Gastrocnemius medialis (tissue), 4 donors: ENCODE measurements around the gene ANKRD12. TPM values are rescaled to one million over a fixed set of nuclear protein-coding genes. Genes with fewer than 3 reads are reported as not detected.

Experiments
- ATAC-seq, 2 donors: fragments of 150-250 bp; one replicate each; pipeline ENCODE4 v1.9.1; 2016
- DNase-seq, 2 donors: peaks; one replicate each; pipeline ENCODE4 v3.0.0-alpha.2; 2019
- H3K27ac ChIP-seq, 4 donors: fragments of 200-600 bp; sonication (generic); 1 replicate in 1 of 4; 2 replicates in 3 of 4; pipeline ENCODE4 v1.5.1; 2016 to 2018; ENCODE audit warnings: mild to moderate bottlenecking in 2 of 4, moderate library complexity in 1 of 4
- H3K27me3 ChIP-seq, 3 donors: fragments of 200-600 bp; sonication (generic) in 2 of 3; 1 replicate in 1 of 3; 2 replicates in 2 of 3; pipeline versions ENCODE4 v1.5.1 to v1.6.0; 2016 to 2019; ENCODE audit warnings: mild to moderate bottlenecking in 1 of 3, moderate library complexity in 1 of 3
- H3K36me3 ChIP-seq, 2 donors: fragments of 200-600 bp; sonication (generic) in 1 of 2; one replicate each; pipeline ENCODE4 v1.5.1; 2017 to 2018
- H3K4me1 ChIP-seq, 2 donors: fragments of 200-600 bp; sonication (generic) in 1 of 2; one replicate each; pipeline ENCODE4 v1.5.1; 2016 to 2017; ENCODE audit warnings: mild to moderate bottlenecking in 2 of 2
- H3K4me3 ChIP-seq, 4 donors: fragments of 200-600 bp; sonication (generic) in 3 of 4; 1 replicate in 1 of 4; 2 replicates in 3 of 4; pipeline ENCODE4 v1.5.1; 2016 to 2019; ENCODE audit warnings: mild to moderate bottlenecking in 2 of 4
- H3K9me3 ChIP-seq, 3 donors: fragments of 200-600 bp; sonication (generic) in 2 of 3; 1 replicate in 1 of 3; 2 replicates in 2 of 3; pipeline ENCODE4 v1.5.1; 2016 to 2019
- POLR2A ChIP-seq, 2 donors: fragments of 450-650 bp; IDR thresholded peaks; one replicate each; pipeline ENCODE4 v1.6.1; 2017; ENCODE audit warnings: antibody characterized with exemption in 2 of 2, mild to moderate bottlenecking in 2 of 2, moderate library complexity in 2 of 2
- in situ Hi-C, 4 donors: fragments of 200-750 bp; cut with MboI; loops; one replicate each; pipeline versions ENCODE4 v1.15.0 to v1.8.0; 2017; ENCODE audit warnings: low sequenced_read_pairs in 4 of 4
- intact Hi-C: fragments of 100-400 bp; cut with DNase I; formaldehyde crosslinking; loops from one replicate; pipeline ENCODE4 v1.15.1; 2023; ENCODE audit warnings: low total_unique reads
- total RNA-seq, 4 donors: library from RNA; depleted of rRNA; stranded (reverse); fragments of >200 nt; gene quantifications; one replicate each; pipeline versions ENCODE4 v1.1.0 to v1.2.3, GENCODE V29; 2016
- TF ChIP-seq, protein P1 (sequence below), 5 experiments: fragments of 450-650 bp in 3 of 5; fragments of 200-600 bp in 2 of 5; sonication (generic) in 2 of 5; IDR thresholded peaks in 4 of 5; conservative IDR thresholded peaks in 1 of 5; 1 replicate in 4 of 5; 2 replicates in 1 of 5; pipeline ENCODE4 v1.5.1; 2016 to 2019; ENCODE audit warnings: antibody characterized with exemption in 5 of 5, mild to moderate bottlenecking in 3 of 5, moderate library complexity in 3 of 5

ANKRD12 gene
- total RNA-seq, 4 donors from 2014 or later = 26.9 to 40.1 (median 36.7) TPM

DNA sequence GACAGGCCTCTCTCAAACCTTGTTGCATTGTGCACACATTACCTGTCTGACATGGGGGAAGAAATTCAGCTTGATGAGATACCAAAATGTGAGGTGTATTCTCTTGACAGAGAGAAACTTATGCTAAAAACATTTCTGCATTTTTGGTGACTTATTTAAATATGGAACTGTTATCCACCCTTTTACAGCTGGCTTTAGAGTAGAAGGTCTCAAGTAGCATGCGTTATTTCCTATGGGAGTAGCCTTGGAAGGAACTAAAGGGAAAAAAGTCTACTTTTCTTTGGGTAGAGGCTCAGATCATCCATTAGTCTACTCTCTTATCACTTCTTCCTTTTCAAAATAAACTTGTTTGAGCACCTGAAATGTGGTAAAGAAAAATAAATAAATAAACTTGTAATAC lies 141.4 kb downstream of the ANKRD12 start:
- TF ChIP-seq, protein P1, sequence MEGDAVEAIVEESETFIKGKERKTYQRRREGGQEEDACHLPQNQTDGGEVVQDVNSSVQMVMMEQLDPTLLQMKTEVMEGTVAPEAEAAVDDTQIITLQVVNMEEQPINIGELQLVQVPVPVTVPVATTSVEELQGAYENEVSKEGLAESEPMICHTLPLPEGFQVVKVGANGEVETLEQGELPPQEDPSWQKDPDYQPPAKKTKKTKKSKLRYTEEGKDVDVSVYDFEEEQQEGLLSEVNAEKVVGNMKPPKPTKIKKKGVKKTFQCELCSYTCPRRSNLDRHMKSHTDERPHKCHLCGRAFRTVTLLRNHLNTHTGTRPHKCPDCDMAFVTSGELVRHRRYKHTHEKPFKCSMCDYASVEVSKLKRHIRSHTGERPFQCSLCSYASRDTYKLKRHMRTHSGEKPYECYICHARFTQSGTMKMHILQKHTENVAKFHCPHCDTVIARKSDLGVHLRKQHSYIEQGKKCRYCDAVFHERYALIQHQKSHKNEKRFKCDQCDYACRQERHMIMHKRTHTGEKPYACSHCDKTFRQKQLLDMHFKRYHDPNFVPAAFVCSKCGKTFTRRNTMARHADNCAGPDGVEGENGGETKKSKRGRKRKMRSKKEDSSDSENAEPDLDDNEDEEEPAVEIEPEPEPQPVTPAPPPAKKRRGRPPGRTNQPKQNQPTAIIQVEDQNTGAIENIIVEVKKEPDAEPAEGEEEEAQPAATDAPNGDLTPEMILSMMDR (IDR thresholded peaks at IDR 0.05 in 4 of 5, conservative IDR thresholded peaks at IDR 0.05 in 1 of 5) = no peak
- TF ChIP-seq POLR2A (IDR thresholded peaks at IDR 0.05) = no peak
- no peak overlapping the region for H3K4me3 ChIP-seq
- H3K27me3 ChIP-seq = no peaks in the 10 kb centered on the region
- no peak overlapping the region for H3K27ac ChIP-seq
- no peak for DNase-seq
- peaks cover 0 to 49% of the 10 kb centered on the region in 2 donors for H3K36me3 ChIP-seq
- no peak for ATAC-seq
- in situ Hi-C loops (no loop called here), intact Hi-C loops (no loop called here)
- no peaks in the 10 kb centered on the region for H3K9me3 ChIP-seq
- H3K4me1 ChIP-seq = no peaks in the 10 kb centered on the region

DNA sequence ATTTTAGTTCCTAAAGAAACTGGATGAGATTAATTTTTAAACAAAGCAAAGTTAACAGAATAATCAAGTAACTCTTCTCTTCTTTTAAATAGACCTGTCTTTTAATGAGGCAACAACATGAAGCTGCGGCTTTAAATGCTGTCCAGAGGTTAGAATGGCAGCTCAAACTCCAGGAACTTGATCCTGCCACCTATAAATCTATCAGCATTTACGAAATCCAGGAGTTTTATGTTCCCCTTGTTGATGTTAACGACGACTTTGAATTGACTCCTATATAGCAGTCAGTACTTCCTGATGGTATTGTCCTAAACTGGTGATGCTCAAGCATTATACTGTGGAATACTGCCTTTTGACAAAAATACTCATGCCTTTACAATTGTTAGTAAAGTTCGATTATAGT lies 144.3 kb downstream of the ANKRD12 start:
- ATAC-seq = no peak
- no peak overlapping the region for H3K27ac ChIP-seq

DNA sequence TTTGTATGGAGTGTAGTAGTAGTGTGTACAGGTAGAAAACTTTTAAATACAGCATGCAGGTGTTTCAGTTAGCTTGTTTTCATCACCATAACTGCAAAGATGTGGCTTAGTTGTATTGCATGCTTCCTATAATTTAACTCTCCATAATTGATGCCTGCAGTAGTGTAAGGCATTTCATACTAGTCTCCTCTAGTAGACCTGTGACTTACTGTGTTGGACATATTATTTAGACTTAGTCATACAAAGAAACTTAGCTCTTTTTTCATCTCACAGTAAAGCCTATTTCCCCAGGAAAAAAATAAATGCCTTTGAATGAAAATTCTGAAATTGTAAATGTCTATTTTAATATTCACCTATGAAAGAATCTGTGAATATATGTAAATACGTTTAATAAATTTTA lies 145.2 kb downstream of the ANKRD12 start:
- in situ Hi-C loops (no loop called here), intact Hi-C loops (no loop called here)
- Histone ChIP-seq H3K27me3 (no peaks in the 10 kb centered on the region), H3K27ac (no peak overlapping the region), H3K9me3 (no peaks in the 10 kb centered on the region), H3K4me1 (no peaks in the 10 kb centered on the region), H3K4me3 (no peak overlapping the region), H3K36me3 (peaks cover 0 to 31% of the 10 kb centered on the region in 2 donors)
- TF ChIP-seq POLR2A (IDR thresholded peaks at IDR 0.05) = no peak
- TF ChIP-seq, protein P1 (IDR thresholded peaks at IDR 0.05 in 4 of 5, conservative IDR thresholded peaks at IDR 0.05 in 1 of 5) = no peak
- DNase-seq (no peak), ATAC-seq (no peak)

More for the DNA sequence above, 144.3 kb downstream of the ANKRD12 start:
- DNase-seq = no peak
- Histone ChIP-seq H3K4me3 (no peak overlapping the region), H3K4me1 (no peaks in the 10 kb centered on the region), H3K36me3 (peaks cover 0 to 40% of the 10 kb centered on the region in 2 donors), H3K27me3 (no peaks in the 10 kb centered on the region), H3K9me3 (no peaks in the 10 kb centered on the region)
- in situ Hi-C loops = no loop called here
- intact Hi-C loops = no loop called here
- TF ChIP-seq POLR2A (IDR thresholded peaks at IDR 0.05) = no peak
- TF ChIP-seq, protein P1 (IDR thresholded peaks at IDR 0.05 in 4 of 5, conservative IDR thresholded peaks at IDR 0.05 in 1 of 5) = no peak

DNA sequence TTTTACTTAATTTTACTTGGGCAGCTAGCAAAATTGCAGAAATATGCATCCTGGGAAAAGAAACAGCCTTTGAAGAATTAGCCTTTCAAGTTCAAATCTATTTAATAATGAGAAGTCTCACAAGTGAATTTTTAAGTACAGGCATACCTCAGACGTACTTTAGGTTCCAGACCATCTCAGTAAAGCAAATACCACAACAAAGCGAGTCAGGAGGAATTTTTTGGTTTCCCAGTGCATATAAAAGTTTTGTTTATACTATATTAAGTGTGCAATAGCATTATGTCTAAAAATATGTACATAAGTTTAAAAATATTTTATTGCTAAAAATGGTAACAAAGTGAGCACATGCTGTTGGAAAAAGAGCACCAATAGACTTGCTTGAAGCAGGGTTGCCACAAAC lies 147.2 kb downstream of the ANKRD12 start:
- no peak overlapping the region for H3K27ac ChIP-seq
- no peaks in the 10 kb centered on the region for H3K4me1 ChIP-seq
- TF ChIP-seq POLR2A (IDR thresholded peaks at IDR 0.05) = no peak
- TF ChIP-seq, protein P1 (IDR thresholded peaks at IDR 0.05 in 4 of 5, conservative IDR thresholded peaks at IDR 0.05 in 1 of 5) = no peak
- in situ Hi-C loops = no loop called here
- DNase-seq (no peak), ATAC-seq (no peak)
- H3K4me3 ChIP-seq = no peak overlapping the region
- H3K36me3 ChIP-seq = peaks cover 0 to 25% of the 10 kb centered on the region in 2 donors
- H3K9me3 ChIP-seq = no peaks in the 10 kb centered on the region
- intact Hi-C loops = no loop called here
- H3K27me3 ChIP-seq = no peaks in the 10 kb centered on the region

DNA sequence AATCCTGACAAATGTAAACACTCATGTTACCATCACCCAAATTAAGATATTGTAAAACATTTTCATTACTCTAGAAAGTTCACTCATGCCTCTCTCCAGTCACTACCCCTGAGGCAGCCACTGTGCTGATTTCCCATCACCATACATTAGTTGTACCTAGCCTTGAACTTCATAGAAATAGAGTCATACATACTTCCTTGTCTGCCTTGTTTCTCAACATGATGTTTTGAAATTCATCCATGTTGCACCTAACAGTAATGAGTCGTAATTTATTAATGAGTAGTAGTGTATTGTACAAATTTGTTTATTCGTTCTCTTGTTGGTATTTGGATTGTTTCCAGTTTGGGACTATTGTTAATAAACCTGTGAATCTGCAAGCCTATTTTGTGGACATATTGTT lies 149.0 kb downstream of the ANKRD12 start:
- TF ChIP-seq, protein P1 (IDR thresholded peaks at IDR 0.05 in 4 of 5, conservative IDR thresholded peaks at IDR 0.05 in 1 of 5) = no peak
- TF ChIP-seq POLR2A (IDR thresholded peaks at IDR 0.05) = no peak
- H3K4me1 ChIP-seq = no peaks in the 10 kb centered on the region
- ATAC-seq (no peak), DNase-seq (no peak)
- no peaks in the 10 kb centered on the region for H3K27me3 ChIP-seq
- in situ Hi-C loops (no loop called here), intact Hi-C loops (no loop called here)
- H3K27ac ChIP-seq = no peak overlapping the region
- peaks cover 0 to 6% of the 10 kb centered on the region in 2 donors for H3K36me3 ChIP-seq
- no peaks in the 10 kb centered on the region for H3K9me3 ChIP-seq
- H3K4me3 ChIP-seq = no peak overlapping the region
